GM12878 (cell line): ENCODE results near the gene OVOL1.

ENCODE experiments used
- EP300 ChIP-seq, 2 experiments: fragments of 150-350 bp in 1 of 2; IDR thresholded peaks; 2 replicates each; pipeline ENCODE4 v1.6.1; 2011 to 2012; ENCODE audit warnings: low read depth in 2 of 2, low read length in 2 of 2, borderline replicate concordance in 1 of 2, improper control_type of control experiment in 1 of 2, inconsistent platforms in 1 of 2; ENCODE audit not compliant: control insufficient read depth in 1 of 2
- PML ChIP-seq: IDR thresholded peaks from 2 replicates; pipeline ENCODE4 v1.6.1; 2012; ENCODE audit warnings: low read length, inconsistent platforms
- POLR2A ChIP-seq: IDR thresholded peaks from 2 replicates; pipeline ENCODE4 v1.6.1; 2011; ENCODE audit warnings: low read depth, mild to moderate bottlenecking, low read length
- POLR2AphosphoS5 ChIP-seq: IDR thresholded peaks from 2 replicates; pipeline ENCODE4 v1.6.1; 2011; ENCODE audit warnings: mild to moderate bottlenecking, low read length, inconsistent platforms
- RBBP5 ChIP-seq: fragments of 200-600 bp; sonication (generic); conservative IDR thresholded peaks from 2 replicates; pipeline ENCODE4 v1.6.1; 2016
- RCOR1 ChIP-seq: conservative IDR thresholded peaks from 2 replicates; pipeline ENCODE4 v1.6.1; 2012; ENCODE audit warnings: low read depth, low read length, improper control_type of control experiment
- RFX5 ChIP-seq: IDR thresholded peaks from 2 replicates; pipeline ENCODE4 v1.6.1; 2011; ENCODE audit warnings: low read depth, low read length, improper control_type of control experiment
- SP1 ChIP-seq: IDR thresholded peaks from one replicate; pipeline ENCODE4 v1.6.1; 2011; ENCODE audit warnings: low read depth, low read length
- TBL1XR1 ChIP-seq: IDR thresholded peaks from 2 replicates; pipeline ENCODE4 v1.6.1; 2012; ENCODE audit warnings: low read depth, low read length, improper control_type of control experiment
- ZNF274 ChIP-seq: IDR thresholded peaks from one replicate; pipeline ENCODE4 v1.8.0; 2011; ENCODE audit not compliant: insufficient read length, insufficient read depth
- TF ChIP-seq, protein P1 (sequence below), 3 experiments: IDR thresholded peaks in 2 of 3; conservative IDR thresholded peaks in 1 of 3; 2 replicates each; pipeline ENCODE4 v1.5.1; 2011; ENCODE audit warnings: low read depth in 3 of 3, low read length in 3 of 3, mild to moderate bottlenecking in 3 of 3, control low read depth in 2 of 3, moderate library complexity in 2 of 3, inconsistent platforms in 1 of 3, mixed read lengths in 1 of 3; ENCODE audit not compliant: control insufficient read depth in 2 of 3, insufficient read depth in 1 of 3; ENCODE audit errors: extremely low read depth in 1 of 3
- TF ChIP-seq, protein P2 (sequence below): fragments of 450-650 bp; formaldehyde crosslinking; IDR thresholded peaks from 2 replicates; pipeline ENCODE4 v1.4.0; 2022; ENCODE audit warnings: mild to moderate bottlenecking, moderate library complexity
- TF ChIP-seq, protein P3 (sequence below): IDR thresholded peaks from 2 replicates; pipeline ENCODE4 v1.6.1; 2012; ENCODE audit warnings: improper control_type of control experiment, low read depth, low read length; ENCODE audit not compliant: insufficient replicate concordance

DNA sequence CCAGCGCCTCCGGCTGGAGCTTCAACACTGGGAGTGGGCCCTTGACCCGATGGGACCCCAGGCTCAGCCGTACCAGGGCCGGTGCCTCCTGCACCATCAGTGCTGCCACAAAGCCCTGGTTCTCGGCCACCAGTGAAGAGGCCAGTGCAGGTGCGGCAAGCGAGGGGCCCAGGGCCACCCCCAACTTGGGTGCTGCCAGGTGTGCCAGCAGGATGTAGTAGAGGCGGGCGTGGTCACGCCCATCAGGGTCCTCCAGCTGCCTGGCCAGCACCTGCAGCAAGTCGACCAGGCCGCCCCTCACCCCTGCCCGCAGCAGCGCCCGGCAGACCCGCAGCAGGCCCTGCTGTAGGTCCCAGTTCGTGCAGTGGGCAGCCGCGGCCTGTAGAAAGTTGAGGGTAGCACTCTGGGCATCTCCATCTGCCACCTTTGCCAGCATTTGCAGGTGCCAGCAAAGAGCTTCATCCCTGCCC, 8.4 kb upstream of the OVOL1 start:
- TF ChIP-seq PML (no peak), RBBP5 (no peak), POLR2AphosphoS5 (no peak), EP300 (IDR thresholded peaks at IDR 0.05; ENCODE audit: borderline replicate concordance in 1 of 2, control insufficient read depth in 1 of 2, low read depth in 2 of 2, low read length in 2 of 2) (no peak), RFX5 (no peak), TBL1XR1 (no peak), RCOR1 (no peak), POLR2A (no peak), ZNF274 (no peak), SP1 (no peak)
- TF ChIP-seq, protein P1, sequence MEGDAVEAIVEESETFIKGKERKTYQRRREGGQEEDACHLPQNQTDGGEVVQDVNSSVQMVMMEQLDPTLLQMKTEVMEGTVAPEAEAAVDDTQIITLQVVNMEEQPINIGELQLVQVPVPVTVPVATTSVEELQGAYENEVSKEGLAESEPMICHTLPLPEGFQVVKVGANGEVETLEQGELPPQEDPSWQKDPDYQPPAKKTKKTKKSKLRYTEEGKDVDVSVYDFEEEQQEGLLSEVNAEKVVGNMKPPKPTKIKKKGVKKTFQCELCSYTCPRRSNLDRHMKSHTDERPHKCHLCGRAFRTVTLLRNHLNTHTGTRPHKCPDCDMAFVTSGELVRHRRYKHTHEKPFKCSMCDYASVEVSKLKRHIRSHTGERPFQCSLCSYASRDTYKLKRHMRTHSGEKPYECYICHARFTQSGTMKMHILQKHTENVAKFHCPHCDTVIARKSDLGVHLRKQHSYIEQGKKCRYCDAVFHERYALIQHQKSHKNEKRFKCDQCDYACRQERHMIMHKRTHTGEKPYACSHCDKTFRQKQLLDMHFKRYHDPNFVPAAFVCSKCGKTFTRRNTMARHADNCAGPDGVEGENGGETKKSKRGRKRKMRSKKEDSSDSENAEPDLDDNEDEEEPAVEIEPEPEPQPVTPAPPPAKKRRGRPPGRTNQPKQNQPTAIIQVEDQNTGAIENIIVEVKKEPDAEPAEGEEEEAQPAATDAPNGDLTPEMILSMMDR (IDR thresholded peaks at IDR 0.05 in 2 of 3, conservative IDR thresholded peaks at IDR 0.05 in 1 of 3; ENCODE audit: control insufficient read depth in 2 of 3, extremely low read depth in 1 of 3, insufficient read depth in 1 of 3, low read depth in 3 of 3, low read length in 3 of 3), result no peak
- TF ChIP-seq, protein P2, sequence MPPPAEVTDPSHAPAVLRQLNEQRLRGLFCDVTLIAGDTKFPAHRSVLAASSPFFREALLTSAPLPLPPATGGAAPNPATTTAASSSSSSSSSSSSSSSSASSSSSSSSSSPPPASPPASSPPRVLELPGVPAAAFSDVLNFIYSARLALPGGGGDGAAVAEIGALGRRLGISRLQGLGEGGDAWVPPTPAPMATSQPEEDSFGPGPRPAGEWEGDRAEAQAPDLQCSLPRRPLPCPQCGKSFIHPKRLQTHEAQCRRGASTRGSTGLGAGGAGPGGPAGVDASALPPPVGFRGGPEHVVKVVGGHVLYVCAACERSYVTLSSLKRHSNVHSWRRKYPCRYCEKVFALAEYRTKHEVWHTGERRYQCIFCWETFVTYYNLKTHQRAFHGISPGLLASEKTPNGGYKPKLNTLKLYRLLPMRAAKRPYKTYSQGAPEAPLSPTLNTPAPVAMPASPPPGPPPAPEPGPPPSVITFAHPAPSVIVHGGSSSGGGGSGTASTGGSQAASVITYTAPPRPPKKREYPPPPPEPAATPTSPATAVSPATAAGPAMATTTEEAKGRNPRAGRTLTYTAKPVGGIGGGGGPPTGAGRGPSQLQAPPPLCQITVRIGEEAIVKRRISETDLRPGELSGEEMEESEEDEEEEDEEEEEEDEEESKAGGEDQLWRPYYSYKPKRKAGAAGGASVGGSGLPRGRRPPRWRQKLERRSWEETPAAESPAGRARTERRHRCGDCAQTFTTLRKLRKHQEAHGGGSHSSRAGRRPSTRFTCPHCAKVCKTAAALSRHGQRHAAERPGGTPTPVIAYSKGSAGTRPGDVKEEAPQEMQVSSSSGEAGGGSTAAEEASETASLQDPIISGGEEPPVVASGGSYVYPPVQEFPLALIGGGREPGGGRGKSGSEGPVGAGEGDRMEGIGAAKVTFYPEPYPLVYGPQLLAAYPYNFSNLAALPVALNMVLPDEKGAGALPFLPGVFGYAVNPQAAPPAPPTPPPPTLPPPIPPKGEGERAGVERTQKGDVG (CRISPR knock-in tag), result no peak
- TF ChIP-seq, protein P3, sequence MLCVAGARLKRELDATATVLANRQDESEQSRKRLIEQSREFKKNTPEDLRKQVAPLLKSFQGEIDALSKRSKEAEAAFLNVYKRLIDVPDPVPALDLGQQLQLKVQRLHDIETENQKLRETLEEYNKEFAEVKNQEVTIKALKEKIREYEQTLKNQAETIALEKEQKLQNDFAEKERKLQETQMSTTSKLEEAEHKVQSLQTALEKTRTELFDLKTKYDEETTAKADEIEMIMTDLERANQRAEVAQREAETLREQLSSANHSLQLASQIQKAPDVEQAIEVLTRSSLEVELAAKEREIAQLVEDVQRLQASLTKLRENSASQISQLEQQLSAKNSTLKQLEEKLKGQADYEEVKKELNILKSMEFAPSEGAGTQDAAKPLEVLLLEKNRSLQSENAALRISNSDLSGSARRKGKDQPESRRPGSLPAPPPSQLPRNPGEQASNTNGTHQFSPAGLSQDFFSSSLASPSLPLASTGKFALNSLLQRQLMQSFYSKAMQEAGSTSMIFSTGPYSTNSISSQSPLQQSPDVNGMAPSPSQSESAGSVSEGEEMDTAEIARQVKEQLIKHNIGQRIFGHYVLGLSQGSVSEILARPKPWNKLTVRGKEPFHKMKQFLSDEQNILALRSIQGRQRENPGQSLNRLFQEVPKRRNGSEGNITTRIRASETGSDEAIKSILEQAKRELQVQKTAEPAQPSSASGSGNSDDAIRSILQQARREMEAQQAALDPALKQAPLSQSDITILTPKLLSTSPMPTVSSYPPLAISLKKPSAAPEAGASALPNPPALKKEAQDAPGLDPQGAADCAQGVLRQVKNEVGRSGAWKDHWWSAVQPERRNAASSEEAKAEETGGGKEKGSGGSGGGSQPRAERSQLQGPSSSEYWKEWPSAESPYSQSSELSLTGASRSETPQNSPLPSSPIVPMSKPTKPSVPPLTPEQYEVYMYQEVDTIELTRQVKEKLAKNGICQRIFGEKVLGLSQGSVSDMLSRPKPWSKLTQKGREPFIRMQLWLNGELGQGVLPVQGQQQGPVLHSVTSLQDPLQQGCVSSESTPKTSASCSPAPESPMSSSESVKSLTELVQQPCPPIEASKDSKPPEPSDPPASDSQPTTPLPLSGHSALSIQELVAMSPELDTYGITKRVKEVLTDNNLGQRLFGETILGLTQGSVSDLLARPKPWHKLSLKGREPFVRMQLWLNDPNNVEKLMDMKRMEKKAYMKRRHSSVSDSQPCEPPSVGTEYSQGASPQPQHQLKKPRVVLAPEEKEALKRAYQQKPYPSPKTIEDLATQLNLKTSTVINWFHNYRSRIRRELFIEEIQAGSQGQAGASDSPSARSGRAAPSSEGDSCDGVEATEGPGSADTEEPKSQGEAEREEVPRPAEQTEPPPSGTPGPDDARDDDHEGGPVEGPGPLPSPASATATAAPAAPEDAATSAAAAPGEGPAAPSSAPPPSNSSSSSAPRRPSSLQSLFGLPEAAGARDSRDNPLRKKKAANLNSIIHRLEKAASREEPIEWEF, result no peak
